Measurements from ENCODE around the gene ATP5PB.

The ATP5PB gene

GRCh38 chr1:111446967-111447892 lies 2.0 kb upstream of the ATP5PB start:
- DNase-seq, result no peak

- DNase-seq, result no peak
These were observed 764 bp upstream of the ATP5PB start for GRCh38 chr1:111448482-111448917.

GRCh38 chr1:111449703-111450017 lies 396 bp downstream of the ATP5PB start:
- no peak for DNase-seq

GRCh38 chr1:111450185-111450584 lies 921 bp downstream of the ATP5PB start:
- DNase-seq, result no peak

GRCh38 chr1:111452581-111452980 lies 3.3 kb downstream of the ATP5PB start:
- no peak for DNase-seq

- DNase-seq, result no peak
These were observed 4.4 kb downstream of the ATP5PB start for GRCh38 chr1:111453706-111454105.

- DNase-seq, result no peak
These were observed 5.8 kb downstream of the ATP5PB start for GRCh38 chr1:111454859-111455641.

- no peak for DNase-seq
These were observed 6.4 kb downstream of the ATP5PB start for GRCh38 chr1:111455642-111456031.

GRCh38 chr1:111461765-111462164 lies 12.5 kb downstream of the ATP5PB start:
- DNase-seq, result no peak

- DNase-seq, result no peak
These were observed 13.2 kb downstream of the ATP5PB start for GRCh38 chr1:111462370-111463028.

GRCh38 chr1:111463029-111463683 lies 13.9 kb downstream of the ATP5PB start:
- no peak for DNase-seq

- DNase-seq, result no peak
These were observed 16.5 kb downstream of the ATP5PB start for GRCh38 chr1:111465754-111466153.

GRCh38 chr1:111466480-111466879 lies 17.2 kb downstream of the ATP5PB start:
- no peak for DNase-seq

GRCh38 chr1:111467865-111468716 lies 18.8 kb downstream of the ATP5PB start:
- no peak for DNase-seq

- no peak for DNase-seq
These were observed 19.4 kb downstream of the ATP5PB start for GRCh38 chr1:111468717-111469100.

GRCh38 chr1:111469539-111469938 lies 20.3 kb downstream of the ATP5PB start:
- DNase-seq, result no peak

GRCh38 chr1:111470596-111470995 lies 21.3 kb downstream of the ATP5PB start:
- DNase-seq, result no peak

GRCh38 chr1:111471012-111471411 lies 21.7 kb downstream of the ATP5PB start:
- DNase-seq, result peak; percentile 44

- no peak for DNase-seq
These were observed 22.3 kb downstream of the ATP5PB start for GRCh38 chr1:111471538-111471937.

GRCh38 chr1:111474106-111474505 lies 24.8 kb downstream of the ATP5PB start:
- no peak for DNase-seq

- DNase-seq, result no peak
These were observed 25.3 kb downstream of the ATP5PB start for GRCh38 chr1:111474521-111474920.

- DNase-seq, result no peak
These were observed 26.4 kb downstream of the ATP5PB start for GRCh38 chr1:111475701-111476100.

Measured in stimulated activated CD4-positive, alpha-beta T cell treated with anti-CD3 and anti-CD28 coated beads, Interleukin-4, amount 100 ng/mL, for 1 hour (primary cell).